Tibial artery (tissue), 4 donors: ENCODE results near the gene NOP14.

Experiments used
- DNase-seq, 2 donors: peaks; one replicate each; pipeline ENCODE4 v3.0.0-alpha.2; 2019
- H3K27ac ChIP-seq, 2 donors: fragments of 200-600 bp; sonication (generic) in 1 of 2; 1 replicate in 1 of 2; 2 replicates in 1 of 2; pipeline ENCODE4 v1.5.1; 2018 to 2019; ENCODE audit warnings: mild to moderate bottlenecking in 1 of 2
- H3K27me3 ChIP-seq, 2 donors: fragments of 200-600 bp; sonication (generic) in 1 of 2; one replicate each; pipeline versions ENCODE4 v1.5.1 to v1.6.0; 2016 to 2019
- H3K36me3 ChIP-seq, 3 donors: fragments of 200-600 bp; sonication (generic) in 2 of 3; one replicate each; pipeline ENCODE4 v1.5.1; 2016 to 2019; ENCODE audit warnings: mild to moderate bottlenecking in 2 of 3
- H3K4me1 ChIP-seq, 4 donors: fragments of 200-600 bp; sonication (generic) in 2 of 4; 1 replicate in 3 of 4; 2 replicates in 1 of 4; pipeline ENCODE4 v1.5.1; 2016 to 2019
- H3K4me3 ChIP-seq, 2 donors: fragments of 200-600 bp; sonication (generic) in 1 of 2; 1 replicate in 1 of 2; 2 replicates in 1 of 2; pipeline ENCODE4 v1.5.1; 2018 to 2019; ENCODE audit warnings: mild to moderate bottlenecking in 2 of 2
- H3K9me3 ChIP-seq, 3 donors: fragments of 200-600 bp; sonication (generic) in 1 of 3; one replicate each; pipeline ENCODE4 v1.5.1; 2016 to 2019
- CTCF ChIP-seq, 2 experiments: fragments of 200-600 bp in 1 of 2; fragments of 450-650 bp in 1 of 2; IDR thresholded peaks; one replicate each; pipeline ENCODE4 v1.5.1; 2017 to 2019; ENCODE audit warnings: antibody characterized with exemption in 2 of 2, mild to moderate bottlenecking in 1 of 2, moderate library complexity in 1 of 2
- intact Hi-C: fragments of 100-400 bp; cut with DNase I; formaldehyde crosslinking; loops from one replicate; pipeline ENCODE4 v1.15.0; 2023; ENCODE audit warnings: low total_unique reads

The NOP14 gene

GRCh38 chr4:2934813-2935761 lies 28.1 kb downstream of the NOP14 start:
- intact Hi-C loops, result loop anchor here (5.0 to 10.0 kb wide), 3 partner anchors 93 to 1960 kb away; partner anchors contain the start of genes ADD1 and DGKQ
- peaks cover 0 to 53% (median 28%) of the 10 kb centered on the region in 4 donors for H3K4me1 ChIP-seq
- H3K27me3 ChIP-seq, result no peaks in the 10 kb centered on the region
- no peak for TF ChIP-seq CTCF (IDR thresholded peaks at IDR 0.05)
- H3K9me3 ChIP-seq, result no peaks in the 10 kb centered on the region
- peak overlapping the region; percentile 80 to 97 for H3K4me3 ChIP-seq
- peak overlapping the region; percentile 82 to 92 for H3K27ac ChIP-seq
- peak; percentile 93 to 96 for DNase-seq
- peaks cover 23 to 59% (median 47%) of the 10 kb centered on the region in 3 donors for H3K36me3 ChIP-seq

- H3K36me3 ChIP-seq, result peaks cover 14 to 59% (median 45%) of the 10 kb centered on the region in 3 donors
- H3K4me1 ChIP-seq, result peaks cover 0 to 53% (median 28%) of the 10 kb centered on the region in 4 donors
- intact Hi-C loops, result loop anchor here (10.0 kb wide), 2 partner anchors 169 to 1959 kb away; partner anchors contain the start of gene DGKQ
- H3K4me3 ChIP-seq, result peak overlapping the region; percentile 80 to 97
- H3K27me3 ChIP-seq, result no peaks in the 10 kb centered on the region
- no peak for TF ChIP-seq CTCF (IDR thresholded peaks at IDR 0.05)
- H3K27ac ChIP-seq, result peak overlapping the region; percentile 82 to 92
- peak; percentile 74 to 85 for DNase-seq
- no peaks in the 10 kb centered on the region for H3K9me3 ChIP-seq
These were observed 29.0 kb downstream of the NOP14 start for GRCh38 chr4:2934077-2934812.

- Histone ChIP-seq H3K4me3 (peak overlapping the region; percentile 80 to 97), H3K4me1 (peaks cover 0 to 53% (median 28%) of the 10 kb centered on the region in 4 donors), H3K36me3 (peaks cover 9 to 59% (median 45%) of the 10 kb centered on the region in 3 donors), H3K27me3 (no peaks in the 10 kb centered on the region), H3K27ac (peak overlapping the region; percentile 82 to 92), H3K9me3 (no peaks in the 10 kb centered on the region)
- peak in 1 of 2 donors; percentile 31 for DNase-seq
- intact Hi-C loops, result loop anchor here (10.0 kb wide), 2 partner anchors 169 to 1959 kb away; partner anchors contain the start of gene DGKQ
- no peak for TF ChIP-seq CTCF (IDR thresholded peaks at IDR 0.05)
These were observed 29.6 kb downstream of the NOP14 start for GRCh38 chr4:2933566-2934076.

- peaks cover 4 to 59% (median 45%) of the 10 kb centered on the region in 3 donors for H3K36me3 ChIP-seq
- peak overlapping the region; percentile 82 to 92 for H3K27ac ChIP-seq
- peaks cover 0 to 53% (median 28%) of the 10 kb centered on the region in 4 donors for H3K4me1 ChIP-seq
- intact Hi-C loops, result loop anchor here (10.0 kb wide), 2 partner anchors 168 to 1958 kb away; partner anchors contain the start of gene DGKQ
- peak overlapping the region; percentile 80 to 97 for H3K4me3 ChIP-seq
- no peak for TF ChIP-seq CTCF (IDR thresholded peaks at IDR 0.05)
- H3K27me3 ChIP-seq, result no peaks in the 10 kb centered on the region
- no peaks in the 10 kb centered on the region for H3K9me3 ChIP-seq
- DNase-seq, result peak in 1 of 2 donors; percentile 68
These were observed 30.1 kb downstream of the NOP14 start for GRCh38 chr4:2932951-2933565.
